Chondrocyte (in vitro differentiated cells): ENCODE data around the gene CCDC7. TPM values are rescaled to one million over a fixed set of nuclear protein-coding genes. Genes with fewer than 3 reads are reported as not detected.

Experiments
- DNase-seq: peaks from one replicate; pipeline ENCODE4 v3.0.0; 2021; ENCODE audit warnings: mixed read lengths, low spot score
- H3K27ac Mint-ChIP-seq: one replicate; pipeline ENCODE4 v1.8.0; 2021; ENCODE audit warnings: mild to moderate bottlenecking, moderate library complexity, mixed read lengths; ENCODE audit not compliant: unreplicated experiment
- H3K27me3 Mint-ChIP-seq: 2 replicates; pipeline ENCODE4 v1.8.0; 2021; ENCODE audit warnings: low read depth, mixed read lengths
- H3K36me3 Mint-ChIP-seq: 2 replicates; pipeline ENCODE4 v1.8.0; 2021; ENCODE audit warnings: low read depth, mixed read lengths
- H3K4me1 Mint-ChIP-seq: 2 replicates; pipeline ENCODE4 v1.8.0; 2021; ENCODE audit warnings: low read depth, mild to moderate bottlenecking, mixed read lengths
- H3K4me3 Mint-ChIP-seq: one replicate; pipeline ENCODE4 v1.8.0; 2021; ENCODE audit warnings: mild to moderate bottlenecking, moderate library complexity, mixed read lengths; ENCODE audit not compliant: unreplicated experiment
- H3K9me3 Mint-ChIP-seq: 2 replicates; pipeline ENCODE4 v1.8.0; 2021; ENCODE audit warnings: low read depth, mixed read lengths
- CTCF ChIP-seq: fragments of 200-600 bp; sonication (generic); IDR thresholded peaks from 2 replicates; pipeline ENCODE4 v1.5.0; 2021; ENCODE audit warnings: antibody characterized with exemption, mild to moderate bottlenecking, moderate library complexity
- total RNA-seq: library from RNA; stranded (reverse); gene quantifications from 3 replicates; pipeline ENCODE4 v1.2.1, GENCODE V29; 2021

CCDC7 gene
- total RNA-seq, 1 donor from 2014 or later: 7.0 TPM

- Mint-ChIP-seq H3K4me3 (no peak overlapping the region), H3K27me3 (no peaks in the 10 kb centered on the region), H3K4me1 (peaks cover 7% of the 10 kb centered on the region), H3K9me3 (no peaks in the 10 kb centered on the region), H3K27ac (no peak overlapping the region), H3K36me3 (peaks cover 49% of the 10 kb centered on the region)
- no peak for DNase-seq
- TF ChIP-seq CTCF: no peak
These were observed 476.2 kb downstream of the CCDC7 start for GRCh38 chr10:32922170-32922569.

- DNase-seq: no peak
- Mint-ChIP-seq H3K36me3 (peaks cover 49% of the 10 kb centered on the region), H3K27me3 (no peaks in the 10 kb centered on the region), H3K4me3 (no peak overlapping the region), H3K9me3 (no peaks in the 10 kb centered on the region), H3K4me1 (peaks cover 8% of the 10 kb centered on the region), H3K27ac (peak overlapping the region; percentile 51)
- no peak for TF ChIP-seq CTCF
These were observed 477.2 kb downstream of the CCDC7 start for GRCh38 chr10:32923134-32923533.

GRCh38 chr10:32923849-32924248 is 477.9 kb downstream of the CCDC7 start:
- Mint-ChIP-seq H3K4me3 (no peak overlapping the region), H3K4me1 (peaks cover 12% of the 10 kb centered on the region), H3K27ac (no peak overlapping the region), H3K36me3 (peaks cover 51% of the 10 kb centered on the region), H3K27me3 (no peaks in the 10 kb centered on the region), H3K9me3 (no peaks in the 10 kb centered on the region)
- no peak for DNase-seq
- TF ChIP-seq CTCF: no peak

Other genes starting within 250 kb of the CCDC7 start
- 22.0 to 31.9 TPM (median 26.8 TPM) in 3 replicates for gene EPC1, start 99.0 kb upstream of the CCDC7 start, total RNA-seq